LNCaP clone FGC (cell line): ENCODE data around the gene ANKRD39.

ENCODE experiments used
- DNase-seq: peaks from one replicate; pipeline ENCODE4 v3.0.0-alpha.2; 2011; ENCODE audit warnings: low read depth
- H3K4me3 ChIP-seq: 2 replicates; pipeline ENCODE4 v1.5.1; 2011; ENCODE audit warnings: mild to moderate bottlenecking, low read depth, low read length, control low read depth
- CTCF ChIP-seq: IDR thresholded peaks from 2 replicates; pipeline ENCODE4 v1.5.1; 2012; ENCODE audit warnings: mild to moderate bottlenecking; ENCODE audit not compliant: control insufficient read depth, insufficient read depth; ENCODE audit errors: extremely low read depth

Gene ANKRD39

GRCh38 chr2:96859681-96860064, 1.9 kb upstream of the ANKRD39 start:
- DNase-seq = no peak
- H3K4me3 ChIP-seq = no peak overlapping the region
- TF ChIP-seq CTCF = no peak

- no peak overlapping the region for H3K4me3 ChIP-seq
- DNase-seq = no peak
- TF ChIP-seq CTCF = no peak
Measured at GRCh38 chr2:96859099-96859649, 1.4 kb upstream of the ANKRD39 start.

GRCh38 chr2:96856776-96857666, 795 bp downstream of the ANKRD39 start:
- peak overlapping the region; percentile 72 for H3K4me3 ChIP-seq
- TF ChIP-seq CTCF = no peak
- DNase-seq = no peak

GRCh38 chr2:96853321-96853720, 4.5 kb downstream of the ANKRD39 start:
- H3K4me3 ChIP-seq = no peak overlapping the region
- no peak for DNase-seq
- no peak for TF ChIP-seq CTCF

GRCh38 chr2:96852667-96853066, 5.1 kb downstream of the ANKRD39 start:
- TF ChIP-seq CTCF = no peak
- no peak overlapping the region for H3K4me3 ChIP-seq
- DNase-seq = no peak

GRCh38 chr2:96848264-96848663, 9.6 kb downstream of the ANKRD39 start:
- TF ChIP-seq CTCF = no peak
- DNase-seq = no peak
- no peak overlapping the region for H3K4me3 ChIP-seq
